Endothelial cell of umbilical vein (primary cell): ENCODE measurements around the gene ATP11B. TPM values are rescaled to one million over a fixed set of nuclear protein-coding genes. Genes with fewer than 3 reads are reported as not detected.
"Not testable (repeated sequence)": the region's sequence is repeated elsewhere in the genome, so short reads cannot be mapped to it uniquely, and the experiment has no call there.

Experiments
- BruUV-seq: library from RNA; stranded (reverse); fragments of 400-500 nt; replicated peaks from 2 replicates; lab custom pipeline; 2021; lab: Mats Ljungman, UMichigan
- CTCF ChIA-PET: fragments of 300-600, 350-600 bp; sonication (Branson Sonifier 250); formaldehyde crosslinking; loops from one replicate; lab custom pipeline; 2021; ENCODE audit warnings: antibody characterized with exemption, inconsistent platforms; lab: Charles Lee
- POLR2A ChIA-PET: fragments of 300-600, 350-600 bp; sonication (Branson Sonifier 250); formaldehyde crosslinking; loops from one replicate; lab custom pipeline; 2021; ENCODE audit warnings: antibody characterized with exemption, inconsistent platforms; lab: Charles Lee
- DNase-seq: peaks from one replicate; pipeline ENCODE4 v3.0.0-alpha.2; 2011; ENCODE audit warnings: low read depth, low spot score
- FAIRE-seq: peaks from 2 replicates; lab custom pipeline; 2011; peaks lifted over from hg19 to GRCh38; lab: Jason Lieb, UNC
- H2AFZ ChIP-seq: 2 replicates; pipeline ENCODE4 v1.6.0; 2012; ENCODE audit warnings: low read depth, low read length, control low read depth, inconsistent platforms
- H3K27ac ChIP-seq: 2 replicates; pipeline ENCODE4 v1.5.1; 2011; ENCODE audit warnings: low read depth, mild to moderate bottlenecking, control low read depth, low read length, moderate library complexity; ENCODE audit not compliant: insufficient read depth
- H3K27me3 ChIP-seq, 2 experiments: 2 replicates each; pipeline versions ENCODE4 v1.6.0 to v1.6.1; 2011; ENCODE audit warnings: low read length in 2 of 2, mixed read lengths in 1 of 2; ENCODE audit not compliant: control insufficient read depth in 2 of 2, insufficient read depth in 2 of 2
- H3K36me3 ChIP-seq, 2 experiments: 2 replicates in 1 of 2; 3 replicates in 1 of 2; pipeline ENCODE4 v1.5.1; 2011; ENCODE audit warnings: low read length in 2 of 2, mild to moderate bottlenecking in 1 of 2, moderate library complexity in 1 of 2; ENCODE audit not compliant: control insufficient read depth in 2 of 2, insufficient read depth in 2 of 2; ENCODE audit errors: extremely low read depth in 1 of 2
- H3K4me1 ChIP-seq: 3 replicates; pipeline ENCODE4 v1.5.1; 2011; ENCODE audit warnings: mild to moderate bottlenecking, low read length; ENCODE audit not compliant: control insufficient read depth, insufficient read depth; ENCODE audit errors: extremely low read depth
- H3K4me2 ChIP-seq: 2 replicates; pipeline ENCODE4 v1.6.1; 2011; ENCODE audit warnings: low read length, control low read depth, mixed read lengths; ENCODE audit not compliant: insufficient read depth
- H3K4me3 ChIP-seq, 3 experiments: fragments of 200-600 bp in 1 of 3; sonication (generic), shearing (Covaris generic) in 1 of 3; replicated peaks in 1 of 3; 2 replicates each; pipeline ENCODE4 v1.5.1; 2011 to 2016; ENCODE audit warnings: control low read depth in 3 of 3, low read length in 3 of 3, mild to moderate bottlenecking in 2 of 3, inconsistent platforms in 1 of 3, low read depth in 1 of 3, moderate library complexity in 1 of 3; ENCODE audit not compliant: insufficient read depth in 1 of 3
- H3K79me2 ChIP-seq: 2 replicates; pipeline ENCODE4 v1.6.0; 2012; ENCODE audit warnings: low read length, inconsistent platforms; ENCODE audit not compliant: control insufficient read depth, insufficient read depth
- H3K9ac ChIP-seq: replicated peaks from 2 replicates; pipeline ENCODE3; 2011; ENCODE audit warnings: low read length, control low read depth; ENCODE audit not compliant: insufficient read depth; ENCODE audit errors: extremely low read depth
- H3K9me1 ChIP-seq: replicated peaks from 3 replicates; pipeline ENCODE4 v1.6.0; 2011; ENCODE audit warnings: mild to moderate bottlenecking, low read length; ENCODE audit not compliant: control insufficient read depth, insufficient read depth; ENCODE audit errors: extremely low read depth
- H3K9me3 ChIP-seq: replicated peaks from 2 replicates; pipeline ENCODE4 v1.5.1; 2012; ENCODE audit warnings: low read length, inconsistent platforms; ENCODE audit not compliant: control insufficient read depth, insufficient read depth
- H4K20me1 ChIP-seq: replicated peaks from 2 replicates; pipeline ENCODE3; 2011; ENCODE audit warnings: mild to moderate bottlenecking, low read length; ENCODE audit not compliant: control insufficient read depth, insufficient read depth; ENCODE audit errors: extremely low read depth
- CTCF ChIP-seq, 2 donors: IDR thresholded peaks; 1 replicate in 1 of 2; 2 replicates in 1 of 2; pipeline ENCODE4 v1.5.1; 2011; ENCODE audit warnings: low read length in 2 of 2, mild to moderate bottlenecking in 2 of 2, moderate library complexity in 2 of 2, control low read depth in 1 of 2, inconsistent platforms in 1 of 2, low read depth in 1 of 2; ENCODE audit not compliant: insufficient read depth in 1 of 2; ENCODE audit errors: extremely low read depth in 1 of 2
- EZH2 ChIP-seq: IDR thresholded peaks from 2 replicates; pipeline ENCODE4 v1.6.1; 2012; ENCODE audit warnings: borderline replicate concordance, low read depth, mild to moderate bottlenecking, moderate library complexity, low read length, inconsistent platforms; ENCODE audit not compliant: severe bottlenecking
- FOS ChIP-seq: IDR thresholded peaks from 2 replicates; pipeline ENCODE4 v1.6.1; 2011; ENCODE audit warnings: mild to moderate bottlenecking, low read length, moderate library complexity, borderline replicate concordance; ENCODE audit not compliant: insufficient read depth
- GATA2 ChIP-seq: IDR thresholded peaks from 2 replicates; pipeline ENCODE4 v1.7.0; 2011; ENCODE audit warnings: low read depth, mild to moderate bottlenecking, moderate library complexity, mixed read lengths, low read length; ENCODE audit not compliant: insufficient read length, insufficient read depth
- JUN ChIP-seq: IDR thresholded peaks from 2 replicates; pipeline ENCODE4 v1.6.1; 2011; ENCODE audit warnings: borderline replicate concordance, low read depth; ENCODE audit not compliant: insufficient read length, insufficient read depth
- MAX ChIP-seq: IDR thresholded peaks from 2 replicates; pipeline ENCODE4 v1.6.1; 2011; ENCODE audit not compliant: insufficient read depth, insufficient read length
- MYC ChIP-seq: IDR thresholded peaks from one replicate; pipeline ENCODE4 v1.6.1; 2011; ENCODE audit warnings: mild to moderate bottlenecking, low read depth, low read length
- POLR2A ChIP-seq: IDR thresholded peaks from 2 replicates; pipeline ENCODE4 v1.6.1; 2012; ENCODE audit warnings: low read depth, mild to moderate bottlenecking, control low read depth, low read length
- POLR2AphosphoS5 ChIP-seq: IDR thresholded peaks from 2 replicates; pipeline ENCODE4 v1.6.1; 2012; ENCODE audit warnings: low read depth, mild to moderate bottlenecking, control low read depth, low read length, moderate library complexity; ENCODE audit not compliant: insufficient read depth
- dilution Hi-C: fragments of 300-500 bp; cut with MboI; formaldehyde crosslinking; loops from one replicate; pipeline ENCODE4 v1.15.0; 2019; ENCODE audit warnings: low sequenced_read_pairs; ENCODE audit not compliant: extremely low pct_ligation_motif_present
- intact Hi-C: fragments of 100-400 bp; cut with micrococcal nuclease; formaldehyde crosslinking; loops from one replicate; pipeline ENCODE4 v1.10.0; 2022
- polyA plus RNA-seq, 4 experiments: library from polyadenylated mRNA; depleted of rRNA in 3 of 4; stranded (reverse) in 3 of 4; unstranded in 1 of 4; fragments of >200 nt; gene quantifications; 2 replicates each; pipeline versions ENCODE4 v1.2.1 to v1.2.3, GENCODE V29; 2011 to 2012; ENCODE audit warnings: missing spikeins in 1 of 4
- total RNA-seq: library from RNA; stranded (reverse); gene quantifications from 2 replicates; pipeline ENCODE4 v1.2.3, GENCODE V29; 2021

The ATP11B gene
- total and polyA plus RNA-seq, 2 donors (not counting 3 experiments of a cell fraction or from before 2014, with no cell fraction given): 10.1 to 49.3 TPM

GRCh38 chr3:182869059-182869458 is 75.8 kb downstream of the ATP11B start:
- Histone ChIP-seq H3K4me2 (no peak overlapping the region), H3K9ac (no peak overlapping the region), H3K9me3 (no peaks in the 10 kb centered on the region), H3K27me3 (no peaks in the 10 kb centered on the region), H3K79me2 (no peaks in the 10 kb centered on the region), H4K20me1 (no peaks in the 10 kb centered on the region), H3K27ac (no peak overlapping the region), H2AFZ (no peak overlapping the region), H3K4me1 (no peaks in the 10 kb centered on the region), H3K36me3 (peaks cover 2 to 18% of the 10 kb centered on the region in 2 experiments), H3K4me3 (no peak overlapping the region), H3K9me1 (no peaks in the 10 kb centered on the region)
- FAIRE-seq (no peak), DNase-seq (no peak)
- ChIA-PET POLR2A (no interaction called here), CTCF (interaction anchor here (1.1 to 4.2 kb wide), 8 partner anchors 12 to 1167 kb away, joined by 3 to 14 read pairs (median 3); no protein-coding TSS in a partner anchor)
- intact Hi-C loops (no loop called here), dilution Hi-C loops (no loop called here)
- TF ChIP-seq FOS (no peak), POLR2AphosphoS5 (no peak), JUN (no peak), MYC (no peak), EZH2 (no peak), CTCF (IDR thresholded peaks at IDR 0.05; ENCODE audit: extremely low read depth in 1 of 2, insufficient read depth in 1 of 2, low read depth in 1 of 2, low read length in 2 of 2) (no peak), POLR2A (no peak), GATA2 (no peak), MAX (no peak)
- no TSS peak for BruUV-seq

- H3K9me1 ChIP-seq, H3K9ac ChIP-seq, H3K27me3 ChIP-seq, BruUV-seq, FAIRE-seq, H3K4me2 ChIP-seq, intact Hi-C loops, H3K27ac ChIP-seq, DNase-seq, H4K20me1 ChIP-seq, H3K4me3 ChIP-seq, H3K4me1 ChIP-seq, H2AFZ ChIP-seq, dilution Hi-C loops, H3K79me2 ChIP-seq, H3K9me3 ChIP-seq, POLR2A ChIA-PET: not testable (repeated sequence)
- CTCF ChIA-PET: interaction anchor here (4.2 kb wide), 1 partner anchor 157 kb away, joined by 14 read pairs; no protein-coding TSS in a partner anchor
- H3K36me3 ChIP-seq: peaks cover 2 to 19% of the 10 kb centered on the region in 2 experiments
Observed at GRCh38 chr3:182870917-182871316, 77.6 kb downstream of the ATP11B start.
